ENCODE data around the gene MORN3.

- no peak for TF ChIP-seq CTCF (IDR thresholded peaks at IDR 0.05)
- TF ChIP-seq POLR2A (IDR thresholded peaks at IDR 0.05), result no peak
Measured at GRCh38 chr12:121620333-121620891, 49.0 kb downstream of the MORN3 start.

Measured in testis (tissue), 2 donors.